HL-60 (cell line): Measurements from ENCODE around the gene GTPBP8.

ENCODE experiments used
- DNase-seq, 2 experiments: peaks; one replicate each; pipeline ENCODE4 v3.0.0-alpha.2; 2010 to 2020; ENCODE audit warnings: low read depth in 1 of 2, low spot score in 1 of 2
- H3K27ac ChIP-seq: fragments of 250-450 bp; sonication (Bioruptor Pico); replicated peaks from 2 replicates; pipeline ENCODE4 v1.5.1; 2020; ENCODE audit warnings: mild to moderate bottlenecking, moderate library complexity
- H3K27me3 ChIP-seq: fragments of 250-450 bp; sonication (Bioruptor Pico); 2 replicates; pipeline ENCODE4 v1.5.1; 2021; ENCODE audit warnings: mild to moderate bottlenecking, moderate library complexity; ENCODE audit not compliant: insufficient read depth, poor library complexity, severe bottlenecking
- H3K4me3 ChIP-seq: replicated peaks from 2 replicates; pipeline ENCODE4 v1.5.1; 2011; ENCODE audit warnings: mild to moderate bottlenecking, control low read depth, low read length; ENCODE audit not compliant: insufficient read depth
- CTCF ChIP-seq: IDR thresholded peaks from one replicate; pipeline ENCODE4 v1.5.1; 2011; ENCODE audit warnings: low read length, control low read depth, inconsistent platforms; ENCODE audit not compliant: insufficient read depth
- TF ChIP-seq, protein P1 (sequence below): IDR thresholded peaks from 2 replicates; pipeline ENCODE4 v1.6.1; 2012; ENCODE audit warnings: low read depth; ENCODE audit not compliant: insufficient replicate concordance

The GTPBP8 gene

GRCh38 chr3:113051302-113051711 lies 60.5 kb downstream of the GTPBP8 start:
- Histone ChIP-seq H3K27me3 (no peaks in the 10 kb centered on the region), H3K4me3 (no peak overlapping the region), H3K27ac (no peak overlapping the region)
- DNase-seq: peak; percentile 57 to 85
- TF ChIP-seq CTCF: peak; percentile 47
- TF ChIP-seq, protein P1, sequence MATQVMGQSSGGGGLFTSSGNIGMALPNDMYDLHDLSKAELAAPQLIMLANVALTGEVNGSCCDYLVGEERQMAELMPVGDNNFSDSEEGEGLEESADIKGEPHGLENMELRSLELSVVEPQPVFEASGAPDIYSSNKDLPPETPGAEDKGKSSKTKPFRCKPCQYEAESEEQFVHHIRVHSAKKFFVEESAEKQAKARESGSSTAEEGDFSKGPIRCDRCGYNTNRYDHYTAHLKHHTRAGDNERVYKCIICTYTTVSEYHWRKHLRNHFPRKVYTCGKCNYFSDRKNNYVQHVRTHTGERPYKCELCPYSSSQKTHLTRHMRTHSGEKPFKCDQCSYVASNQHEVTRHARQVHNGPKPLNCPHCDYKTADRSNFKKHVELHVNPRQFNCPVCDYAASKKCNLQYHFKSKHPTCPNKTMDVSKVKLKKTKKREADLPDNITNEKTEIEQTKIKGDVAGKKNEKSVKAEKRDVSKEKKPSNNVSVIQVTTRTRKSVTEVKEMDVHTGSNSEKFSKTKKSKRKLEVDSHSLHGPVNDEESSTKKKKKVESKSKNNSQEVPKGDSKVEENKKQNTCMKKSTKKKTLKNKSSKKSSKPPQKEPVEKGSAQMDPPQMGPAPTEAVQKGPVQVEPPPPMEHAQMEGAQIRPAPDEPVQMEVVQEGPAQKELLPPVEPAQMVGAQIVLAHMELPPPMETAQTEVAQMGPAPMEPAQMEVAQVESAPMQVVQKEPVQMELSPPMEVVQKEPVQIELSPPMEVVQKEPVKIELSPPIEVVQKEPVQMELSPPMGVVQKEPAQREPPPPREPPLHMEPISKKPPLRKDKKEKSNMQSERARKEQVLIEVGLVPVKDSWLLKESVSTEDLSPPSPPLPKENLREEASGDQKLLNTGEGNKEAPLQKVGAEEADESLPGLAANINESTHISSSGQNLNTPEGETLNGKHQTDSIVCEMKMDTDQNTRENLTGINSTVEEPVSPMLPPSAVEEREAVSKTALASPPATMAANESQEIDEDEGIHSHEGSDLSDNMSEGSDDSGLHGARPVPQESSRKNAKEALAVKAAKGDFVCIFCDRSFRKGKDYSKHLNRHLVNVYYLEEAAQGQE: no peak
